Mesodermal cell (in vitro differentiated cells): Measurements from ENCODE around the gene YDJC. TPM values are rescaled to one million over a fixed set of nuclear protein-coding genes. Genes with fewer than 3 reads are reported as not detected.
"Not testable (repeated sequence)": the region's sequence is repeated elsewhere in the genome, so short reads cannot be mapped to it uniquely, and the experiment has no call there.

Experiments used
- H3K27ac ChIP-seq: 2 replicates; pipeline ENCODE4 v1.7.0; 2013; ENCODE audit warnings: mild to moderate bottlenecking, low read depth, low read length, moderate library complexity; ENCODE audit not compliant: severe bottlenecking
- H3K36me3 ChIP-seq: 2 replicates; pipeline ENCODE4 v1.7.1; 2013; ENCODE audit warnings: mild to moderate bottlenecking, low read length, moderate library complexity; ENCODE audit not compliant: control insufficient read depth, insufficient read depth
- H3K4me1 ChIP-seq: one replicate; pipeline ENCODE4 v1.7.1; 2013; ENCODE audit warnings: mild to moderate bottlenecking, low read length; ENCODE audit not compliant: insufficient read depth, control insufficient read depth, poor library complexity, severe bottlenecking
- H3K4me3 ChIP-seq: 2 replicates; pipeline ENCODE4 v1.7.0; 2013; ENCODE audit warnings: low read length, control low read depth, mild to moderate bottlenecking; ENCODE audit not compliant: insufficient read depth, poor library complexity, severe bottlenecking; ENCODE audit errors: extremely low read depth
- H3K9me3 ChIP-seq: 2 replicates; pipeline ENCODE4 v1.7.1; 2013; ENCODE audit warnings: mild to moderate bottlenecking, low read length, moderate library complexity; ENCODE audit not compliant: control insufficient read depth
- WGBS, 2 experiments: methylation state at CpG; one replicate each; pipeline ENCODE4 v1.1.5; 2013; ENCODE audit warnings: missing lambda C conversion rate in 2 of 2; ENCODE audit not compliant: insufficient coverage in 2 of 2; 5-methylcytosine and 5-hydroxymethylcytosine counted together
- polyA plus RNA-seq, 2 experiments: library from polyadenylated mRNA; stranded (reverse); fragments of 50-300 nt; gene quantifications; one replicate each; pipeline ENCODE4 v1.2.3, GENCODE V29; 2013

Gene YDJC
- polyA plus RNA-seq (2013, experiment 1 of 2) = 12.3 TPM
- 10.1 TPM for polyA plus RNA-seq (2013, experiment 2 of 2)

DNA sequence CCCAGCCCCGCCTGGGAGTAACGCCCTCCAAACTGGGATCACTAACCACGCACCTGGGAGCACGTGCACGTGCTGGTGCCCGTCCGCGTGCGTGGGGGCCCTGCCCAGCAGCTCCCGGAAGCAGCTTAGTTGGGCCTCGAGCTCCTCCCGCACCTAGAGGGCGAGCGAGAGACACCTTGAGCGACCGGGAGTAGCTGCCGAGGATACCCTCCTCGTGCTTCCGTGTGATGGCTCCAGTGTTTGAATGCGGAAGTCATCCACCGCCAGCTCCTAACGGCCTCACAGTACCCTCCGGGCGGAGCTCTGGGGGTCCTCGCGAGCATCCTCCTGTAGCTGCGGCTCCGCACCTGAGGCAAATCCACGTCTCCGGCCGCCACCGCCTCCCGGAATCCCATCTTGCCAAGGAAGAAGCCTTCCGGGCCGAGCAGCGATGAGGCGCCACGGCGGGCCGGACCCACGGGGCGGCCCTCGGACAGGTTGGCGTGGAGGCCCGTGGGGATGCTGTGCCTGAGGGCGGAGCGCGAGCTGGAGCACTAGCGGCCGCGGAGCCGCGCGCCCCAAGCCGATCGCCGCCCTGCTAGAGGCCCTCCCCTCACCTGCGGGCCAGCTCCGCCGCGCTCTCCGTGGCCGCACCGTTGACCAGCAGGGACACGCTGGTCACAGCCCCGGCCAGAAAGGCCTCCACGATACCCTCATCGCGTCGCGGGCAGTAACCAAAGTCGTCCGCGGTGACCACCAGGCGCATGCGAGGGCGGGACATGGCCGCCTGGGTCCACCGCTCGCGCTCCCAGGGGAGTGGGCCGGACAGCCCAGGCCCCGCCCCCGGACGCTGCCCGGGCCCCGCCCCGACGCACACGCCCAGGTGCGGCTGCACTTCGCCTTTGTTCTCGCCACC is at the start of gene YDJC:
YDJC (minus strand) TSS at position 768 of the 895 bp plus-strand sequence; CDS start at position 760, 8 bp downstream.
- H3K4me3 ChIP-seq = peak within 1 kb of the TSS; percentile 95
- 1 to 2% methylated on average over 75 to 82 of the region's 93 CpGs for WGBS, 2 experiments
- no peaks in the 10 kb centered on the region for H3K9me3 ChIP-seq
- H3K27ac ChIP-seq = peak within 1 kb of the TSS; percentile 52
- peaks cover 4% of the 10 kb centered on the region for H3K4me1 ChIP-seq
- peaks cover 13% of the 10 kb centered on the region for H3K36me3 ChIP-seq

DNA sequence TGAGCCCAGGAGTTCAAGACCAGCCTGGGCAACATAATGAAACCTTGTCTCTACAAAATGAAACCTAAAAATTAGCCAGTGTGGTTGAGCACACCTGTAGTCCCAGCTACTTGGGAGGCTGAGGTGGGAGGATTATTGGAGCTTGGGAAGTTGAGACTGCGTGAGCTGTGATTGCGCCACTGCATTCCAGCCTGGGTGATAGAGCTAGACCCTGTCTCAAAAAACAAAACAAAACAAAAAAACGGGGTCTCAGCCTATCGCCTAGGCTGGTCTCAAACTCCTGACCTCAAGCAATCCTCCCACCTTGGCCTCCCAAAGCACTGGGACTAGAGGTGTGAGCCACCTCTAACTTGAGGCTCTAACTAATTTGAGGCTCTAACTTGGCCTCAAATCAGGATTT is 49.6 kb upstream of the YDJC start:
- no peaks in the 10 kb centered on the region for H3K9me3 ChIP-seq
- H3K4me1 ChIP-seq = no peaks in the 10 kb centered on the region
- WGBS, 2 experiments = 88 to 94% methylated on average over 3 to 4 of the region's 4 CpGs
- H3K4me3 ChIP-seq = no peak overlapping the region
- H3K36me3 ChIP-seq = peaks cover 44% of the 10 kb centered on the region
- no peak overlapping the region for H3K27ac ChIP-seq

GRCh38 chr22:21678842-21679241 is 49.0 kb upstream of the YDJC start:
- not testable (repeated sequence) for H3K27ac ChIP-seq, H3K9me3 ChIP-seq
- WGBS, 2 experiments = 95 to 100% methylated on average over 2 to 4 of the region's 12 CpGs

DNA sequence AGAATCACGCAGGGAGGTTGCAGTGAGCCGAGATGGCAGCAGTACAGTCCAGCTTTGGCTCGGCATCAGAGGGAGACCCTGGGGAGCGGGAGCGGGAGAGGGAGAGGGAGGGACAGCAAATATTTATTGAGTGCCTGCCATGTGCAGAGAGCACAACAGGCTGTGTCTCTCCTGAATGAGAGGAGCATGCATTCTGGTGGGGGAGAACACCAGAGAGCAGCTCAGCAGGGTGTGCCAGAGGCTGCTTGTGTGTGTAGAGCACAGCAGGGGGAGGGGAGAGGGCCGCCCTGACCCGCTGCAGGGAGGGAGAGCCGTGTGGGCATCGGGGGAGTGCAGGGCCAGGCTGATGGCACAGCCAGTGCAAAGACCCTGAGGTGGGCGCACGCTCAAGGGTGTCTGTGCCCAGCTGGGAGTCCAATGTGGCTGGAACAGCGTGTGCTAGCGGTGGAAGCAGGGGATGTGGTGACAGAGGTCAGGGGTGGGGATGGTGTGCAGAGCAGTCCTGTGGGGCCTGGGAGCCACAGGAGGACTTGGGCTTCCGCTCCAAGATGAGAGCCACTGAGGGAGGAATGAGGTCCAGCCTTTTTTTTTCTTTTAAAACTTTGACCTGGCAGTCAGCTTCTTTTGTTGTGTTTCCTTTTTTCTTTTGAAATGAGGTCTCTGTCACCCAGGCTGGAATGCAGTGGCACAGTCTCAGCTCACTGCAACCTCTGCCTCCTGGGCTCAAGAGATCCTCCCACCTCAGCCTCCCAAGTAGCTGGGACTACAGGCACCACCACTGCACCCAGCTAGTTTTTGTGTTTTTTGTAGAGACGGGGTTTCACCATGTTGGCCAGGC is 48.0 kb upstream of the YDJC start:
- WGBS, 2 experiments = 92 to 95% methylated on average over 13 to 15 of the region's 15 CpGs
- Histone ChIP-seq H3K36me3 (peaks cover 42% of the 10 kb centered on the region), H3K27ac (no peak overlapping the region), H3K9me3 (no peaks in the 10 kb centered on the region), H3K4me3 (no peak overlapping the region), H3K4me1 (no peaks in the 10 kb centered on the region)

More at GRCh38 chr22:21678842-21679241, 49.0 kb upstream of the YDJC start:
- H3K36me3 ChIP-seq = peaks cover 47% of the 10 kb centered on the region
- not testable (repeated sequence) for H3K4me3 ChIP-seq, H3K4me1 ChIP-seq

DNA sequence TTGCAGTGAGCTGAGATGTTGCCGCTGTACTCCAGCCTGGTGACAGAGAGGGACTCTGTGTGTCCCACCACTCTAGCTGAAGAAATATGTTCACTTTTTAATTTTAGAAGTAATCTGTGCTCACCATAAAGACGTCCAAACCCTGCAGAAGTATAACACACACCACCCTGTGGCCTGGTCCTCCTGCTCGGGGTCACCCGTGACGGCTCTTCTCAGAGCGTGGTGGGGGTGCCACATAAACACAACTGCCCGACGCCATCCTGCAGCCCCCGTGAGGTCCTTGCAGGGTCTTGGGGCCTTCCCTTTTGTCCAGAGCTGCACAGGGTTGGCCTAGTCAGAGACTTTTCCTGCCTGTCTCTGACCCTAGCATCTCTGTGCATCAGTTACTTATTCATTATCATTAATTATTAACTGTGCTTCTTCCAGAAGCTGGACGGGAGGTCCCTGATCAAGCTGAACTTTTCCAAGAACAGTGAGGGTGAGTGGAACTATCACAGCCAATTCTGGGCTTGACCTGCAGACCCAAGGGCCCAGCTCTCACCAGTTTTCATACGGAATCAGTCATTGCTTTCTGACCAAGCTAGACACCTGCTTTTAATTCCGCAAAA is 44.9 kb upstream of the YDJC start:
- Histone ChIP-seq H3K9me3 (no peaks in the 10 kb centered on the region), H3K36me3 (peaks cover 54% of the 10 kb centered on the region)
- WGBS, 2 experiments = 91 to 97% methylated on average over 11 to 12 of the region's 12 CpGs

GRCh38 chr22:21673534-21674321 is 43.9 kb upstream of the YDJC start:
- no peaks in the 10 kb centered on the region for H3K9me3 ChIP-seq
- H3K27ac ChIP-seq = no peak overlapping the region
- no peak overlapping the region for H3K4me3 ChIP-seq
- no peaks in the 10 kb centered on the region for H3K4me1 ChIP-seq
- H3K36me3 ChIP-seq = peaks cover 54% of the 10 kb centered on the region
- WGBS, 2 experiments = 96 to 100% methylated on average over 8 to 10 of the region's 12 CpGs

More for the DNA sequence above, 44.9 kb upstream of the YDJC start:
- Histone ChIP-seq H3K4me3 (no peak overlapping the region), H3K4me1 (no peaks in the 10 kb centered on the region), H3K27ac (no peak overlapping the region)

DNA sequence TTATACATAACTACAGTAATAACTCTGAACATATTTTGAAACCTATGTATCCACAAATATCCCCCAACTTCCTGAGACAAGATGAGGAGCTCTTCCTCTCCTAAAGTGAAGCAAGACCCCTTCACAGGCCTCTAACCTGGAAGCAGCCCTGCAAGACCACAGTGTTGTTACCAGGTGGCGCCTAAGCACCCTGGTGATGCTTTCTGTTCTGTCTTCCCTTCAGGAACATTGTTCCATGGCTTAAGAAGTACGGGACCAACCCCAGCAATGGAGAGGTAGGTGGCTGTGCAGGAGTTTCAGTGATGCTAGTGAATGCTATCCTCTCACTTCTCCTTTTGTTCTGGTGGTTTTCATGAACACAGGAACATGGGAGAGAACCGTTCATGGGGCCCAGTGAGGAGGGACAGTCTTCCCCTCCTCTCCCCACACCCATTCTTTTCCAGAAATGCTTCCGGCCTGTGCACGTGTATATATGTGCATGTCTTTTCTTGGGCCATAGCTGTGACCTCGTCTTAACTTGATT is 42.3 kb upstream of the YDJC start:
- Histone ChIP-seq H3K27ac (no peak overlapping the region), H3K36me3 (peaks cover 49% of the 10 kb centered on the region)
- 89 to 100% methylated on average over 5 of the region's 6 CpGs for WGBS, 2 experiments

GRCh38 chr22:21669026-21669425 is 39.2 kb upstream of the YDJC start:
- WGBS, 2 experiments = 95 to 97% methylated on average over 5 to 6 of the region's 9 CpGs
- no peaks in the 10 kb centered on the region for H3K9me3 ChIP-seq
- no peak overlapping the region for H3K4me3 ChIP-seq
- no peak overlapping the region for H3K27ac ChIP-seq
- H3K4me1 ChIP-seq = no peaks in the 10 kb centered on the region
- H3K36me3 ChIP-seq = peaks cover 27% of the 10 kb centered on the region

More for the DNA sequence above, 42.3 kb upstream of the YDJC start:
- H3K4me3 ChIP-seq = no peak overlapping the region
- H3K9me3 ChIP-seq = no peaks in the 10 kb centered on the region
- no peaks in the 10 kb centered on the region for H3K4me1 ChIP-seq

- Histone ChIP-seq H3K4me1 (no peaks in the 10 kb centered on the region), H3K27ac (no peak overlapping the region), H3K9me3 (no peaks in the 10 kb centered on the region), H3K36me3 (peaks cover 14% of the 10 kb centered on the region), H3K4me3 (peak overlapping the region; percentile 81)
- 45 to 56% methylated on average over 10 to 14 of the region's 16 CpGs for WGBS, 2 experiments
These were observed 37.0 kb upstream of the YDJC start for GRCh38 chr22:21666786-21667185.
